ENCODE measurements around the gene ZDHHC1.

The ZDHHC1 gene

DNA sequence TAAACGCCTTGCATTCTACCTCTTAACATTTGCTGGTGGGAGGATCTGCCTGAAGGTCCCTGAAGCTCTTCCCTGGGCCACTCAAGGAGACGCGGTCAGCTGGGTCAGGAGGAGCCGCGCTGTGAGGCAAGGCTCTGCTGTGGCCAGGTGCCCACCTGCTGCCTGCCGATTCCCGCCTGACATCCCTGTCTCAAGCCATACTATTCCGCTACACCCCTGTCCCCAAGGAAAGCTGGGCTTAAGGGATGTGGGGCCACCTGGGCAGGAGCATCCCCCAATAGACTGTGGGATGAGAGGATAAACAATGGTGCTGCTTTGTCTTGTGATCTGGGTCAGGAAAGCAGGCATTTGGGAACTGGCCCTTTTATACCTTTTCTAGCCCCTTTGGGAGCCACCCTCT lies 28.1 kb downstream of the ZDHHC1 start:
- Mint-ChIP-seq H3K36me3 (ENCODE audit: low read depth) (no peaks in the 10 kb centered on the region), H3K4me3 (no peak overlapping the region), H3K9me3 (no peaks in the 10 kb centered on the region), H3K27me3 (ENCODE audit: low read depth) (peaks cover 8% of the 10 kb centered on the region), H3K4me1 (peaks cover 18% of the 10 kb centered on the region), H3K27ac (peak overlapping the region in 2 of 3 experiments; percentile 30 to 35)
- TF ChIP-seq CTCF (IDR thresholded peaks at IDR 0.05; ENCODE audit: unreplicated experiment in 3 of 3): no peak

- Mint-ChIP-seq H3K4me1 (peaks cover 15% of the 10 kb centered on the region), H3K27me3 (ENCODE audit: low read depth) (peaks cover 8% of the 10 kb centered on the region), H3K36me3 (ENCODE audit: low read depth) (no peaks in the 10 kb centered on the region), H3K27ac (no peak overlapping the region), H3K9me3 (no peaks in the 10 kb centered on the region), H3K4me3 (no peak overlapping the region)
- TF ChIP-seq CTCF (IDR thresholded peaks at IDR 0.05; ENCODE audit: unreplicated experiment in 3 of 3): no peak
These were observed 28.7 kb downstream of the ZDHHC1 start for GRCh38 chr16:67387479-67388079.

DNA sequence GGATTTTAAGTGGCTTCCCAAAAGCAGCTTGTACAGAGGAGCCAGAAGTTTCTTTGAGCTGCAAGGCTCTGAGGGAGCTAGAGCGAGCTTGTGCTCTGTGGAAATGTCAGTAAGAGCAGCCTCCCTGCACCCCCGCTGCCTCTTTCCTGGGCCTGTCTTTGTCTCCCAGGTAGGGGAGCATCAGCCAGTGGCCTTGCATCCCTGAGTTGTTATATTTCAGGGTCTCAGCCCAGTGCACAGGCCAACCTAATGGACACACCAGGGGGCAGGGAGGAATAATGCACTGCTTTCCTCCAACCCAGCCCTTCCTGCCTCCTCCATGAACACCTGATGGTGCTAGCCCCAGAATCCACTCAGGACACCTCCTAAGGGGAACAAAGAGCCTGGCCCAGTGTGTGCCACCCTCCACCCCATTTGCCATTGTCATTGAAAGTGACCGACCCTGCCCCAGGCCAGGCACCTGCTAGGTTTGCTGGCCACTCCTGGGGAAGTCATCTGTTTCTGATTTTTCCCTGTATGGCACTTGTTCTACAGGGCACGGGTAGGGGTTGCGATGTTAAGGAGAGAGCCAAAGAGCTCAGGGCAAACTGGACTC lies 29.3 kb downstream of the ZDHHC1 start:
- Mint-ChIP-seq H3K27ac (no peak overlapping the region), H3K9me3 (no peaks in the 10 kb centered on the region), H3K4me1 (peaks cover 11% of the 10 kb centered on the region), H3K27me3 (ENCODE audit: low read depth) (peaks cover 4% of the 10 kb centered on the region), H3K36me3 (ENCODE audit: low read depth) (no peaks in the 10 kb centered on the region), H3K4me3 (no peak overlapping the region)
- TF ChIP-seq CTCF (IDR thresholded peaks at IDR 0.05; ENCODE audit: unreplicated experiment in 3 of 3): no peak

DNA sequence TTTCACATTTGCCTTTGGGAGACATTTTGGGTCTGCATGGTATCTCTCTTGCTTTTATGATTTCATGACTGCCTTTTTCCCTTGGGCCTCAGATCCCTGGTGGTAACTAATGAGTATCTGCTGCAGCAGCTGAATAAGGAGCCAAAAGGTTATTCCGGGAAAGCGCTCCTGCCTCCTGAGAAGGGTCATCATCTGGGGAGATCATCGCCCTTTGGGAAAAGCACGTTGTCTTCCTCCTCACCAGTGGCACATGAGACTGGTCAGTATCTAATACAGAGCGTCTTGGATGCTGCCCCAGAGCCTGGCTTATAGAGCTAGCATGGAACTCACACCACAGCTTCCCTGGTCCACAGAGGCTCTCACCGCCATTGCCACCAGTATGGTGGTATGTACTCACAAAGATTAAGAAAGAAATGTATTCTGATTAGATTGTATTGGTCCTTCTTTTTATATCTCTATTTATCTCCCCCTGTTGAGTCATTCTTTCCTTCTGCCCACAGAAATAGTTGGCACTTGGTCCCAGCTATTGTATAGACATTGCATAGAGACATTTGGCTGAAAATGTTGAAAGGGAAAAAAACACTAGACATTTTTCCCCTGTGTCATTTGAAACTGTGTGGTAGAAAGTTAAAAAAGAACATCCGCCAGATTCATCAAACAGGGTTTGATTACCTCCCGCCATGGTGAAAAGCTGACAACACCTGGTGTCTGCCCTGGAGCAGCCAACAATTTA lies 31.3 kb downstream of the ZDHHC1 start:
- Mint-ChIP-seq H3K9me3 (no peaks in the 10 kb centered on the region), H3K4me3 (no peak overlapping the region), H3K4me1 (peaks cover 11% of the 10 kb centered on the region), H3K27me3 (ENCODE audit: low read depth) (no peaks in the 10 kb centered on the region), H3K36me3 (ENCODE audit: low read depth) (no peaks in the 10 kb centered on the region), H3K27ac (no peak overlapping the region)
- TF ChIP-seq CTCF (IDR thresholded peaks at IDR 0.05; ENCODE audit: unreplicated experiment in 3 of 3): no peak

GRCh38 chr16:67383284-67383683 lies 33.0 kb downstream of the ZDHHC1 start:
- TF ChIP-seq CTCF (IDR thresholded peaks at IDR 0.05; ENCODE audit: unreplicated experiment in 3 of 3): no peak
- Mint-ChIP-seq H3K27me3 (ENCODE audit: low read depth) (no peaks in the 10 kb centered on the region), H3K4me3 (no peak overlapping the region), H3K4me1 (no peaks in the 10 kb centered on the region), H3K27ac (no peak overlapping the region), H3K9me3 (no peaks in the 10 kb centered on the region), H3K36me3 (ENCODE audit: low read depth) (no peaks in the 10 kb centered on the region)
